Dedifferentiated amniotic fluid mesenchymal stem cell (primary cell): ENCODE measurements around the gene SEC16B.
"Not testable (repeated sequence)": the region's sequence is repeated elsewhere in the genome, so short reads cannot be mapped to it uniquely, and the experiment has no call there.

Source experiments
- DNase-seq: peaks from one replicate; pipeline ENCODE4 v3.0.0-alpha.2; 2016; ENCODE audit errors: extremely low spot score

Gene SEC16B, protein sequence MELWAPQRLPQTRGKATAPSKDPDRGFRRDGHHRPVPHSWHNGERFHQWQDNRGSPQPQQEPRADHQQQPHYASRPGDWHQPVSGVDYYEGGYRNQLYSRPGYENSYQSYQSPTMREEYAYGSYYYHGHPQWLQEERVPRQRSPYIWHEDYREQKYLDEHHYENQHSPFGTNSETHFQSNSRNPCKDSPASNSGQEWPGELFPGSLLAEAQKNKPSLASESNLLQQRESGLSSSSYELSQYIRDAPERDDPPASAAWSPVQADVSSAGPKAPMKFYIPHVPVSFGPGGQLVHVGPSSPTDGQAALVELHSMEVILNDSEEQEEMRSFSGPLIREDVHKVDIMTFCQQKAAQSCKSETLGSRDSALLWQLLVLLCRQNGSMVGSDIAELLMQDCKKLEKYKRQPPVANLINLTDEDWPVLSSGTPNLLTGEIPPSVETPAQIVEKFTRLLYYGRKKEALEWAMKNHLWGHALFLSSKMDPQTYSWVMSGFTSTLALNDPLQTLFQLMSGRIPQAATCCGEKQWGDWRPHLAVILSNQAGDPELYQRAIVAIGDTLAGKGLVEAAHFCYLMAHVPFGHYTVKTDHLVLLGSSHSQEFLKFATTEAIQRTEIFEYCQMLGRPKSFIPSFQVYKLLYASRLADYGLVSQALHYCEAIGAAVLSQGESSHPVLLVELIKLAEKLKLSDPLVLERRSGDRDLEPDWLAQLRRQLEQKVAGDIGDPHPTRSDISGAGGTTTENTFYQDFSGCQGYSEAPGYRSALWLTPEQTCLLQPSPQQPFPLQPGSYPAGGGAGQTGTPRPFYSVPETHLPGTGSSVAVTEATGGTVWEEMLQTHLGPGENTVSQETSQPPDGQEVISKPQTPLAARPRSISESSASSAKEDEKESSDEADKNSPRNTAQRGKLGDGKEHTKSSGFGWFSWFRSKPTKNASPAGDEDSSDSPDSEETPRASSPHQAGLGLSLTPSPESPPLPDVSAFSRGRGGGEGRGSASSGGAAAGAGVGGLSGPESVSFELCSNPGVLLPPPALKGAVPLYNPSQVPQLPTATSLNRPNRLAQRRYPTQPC

DNA sequence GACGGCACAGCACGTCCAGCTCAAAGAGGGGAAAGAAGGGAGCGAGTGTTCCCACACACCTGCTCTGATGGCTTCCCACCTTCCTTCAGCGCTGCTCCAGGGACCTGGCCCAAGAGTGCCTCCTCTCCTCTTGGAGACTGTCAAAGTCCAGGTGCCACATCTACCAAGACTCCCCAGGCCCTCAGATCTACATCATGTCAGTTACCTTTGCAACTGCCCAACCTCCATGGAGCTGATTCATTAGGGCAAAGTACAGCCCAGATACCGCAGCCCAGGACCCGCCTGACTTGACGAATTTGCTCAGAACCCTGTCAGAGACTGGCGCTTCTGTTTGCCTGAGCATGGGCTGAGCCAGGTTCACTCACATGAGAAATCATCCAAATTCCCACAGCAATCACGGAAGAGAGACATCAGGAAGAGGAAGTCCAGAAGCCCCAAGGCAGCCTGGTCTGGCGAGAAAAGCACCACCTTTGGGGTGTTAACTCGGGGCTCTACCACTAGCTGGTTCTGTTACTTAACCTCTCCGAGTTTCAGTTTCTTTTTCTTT is at the start of gene SEC16B:
Gene SEC16B (minus strand): TSS at position 234 of the 547 bp plus-strand sequence. CDS start 2,077 bp downstream, outside the sequence.
- DNase-seq = no peak

DNA sequence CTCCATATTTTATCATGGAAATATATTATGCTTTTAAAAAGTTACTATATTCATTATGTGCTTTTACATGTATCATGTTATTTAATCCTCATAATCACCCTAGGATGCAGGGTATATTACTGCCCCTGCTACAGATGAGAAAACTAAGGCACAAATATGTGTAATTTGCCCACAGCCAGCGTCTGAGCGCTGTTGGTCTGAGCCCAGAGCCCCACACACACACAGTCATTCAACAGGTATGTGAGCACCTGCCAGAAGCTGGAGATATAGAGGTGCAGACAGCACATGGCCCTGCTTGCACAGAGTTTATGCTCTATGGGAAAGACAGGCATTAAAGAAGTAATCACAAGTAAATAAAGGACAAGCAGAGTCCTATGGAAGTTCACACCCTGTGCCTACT is 49.8 kb upstream of the SEC16B start:
- no peak for DNase-seq

- DNase-seq = no peak
Observed at GRCh38 chr1:178019208-178019607, 49.4 kb upstream of the SEC16B start.

DNA sequence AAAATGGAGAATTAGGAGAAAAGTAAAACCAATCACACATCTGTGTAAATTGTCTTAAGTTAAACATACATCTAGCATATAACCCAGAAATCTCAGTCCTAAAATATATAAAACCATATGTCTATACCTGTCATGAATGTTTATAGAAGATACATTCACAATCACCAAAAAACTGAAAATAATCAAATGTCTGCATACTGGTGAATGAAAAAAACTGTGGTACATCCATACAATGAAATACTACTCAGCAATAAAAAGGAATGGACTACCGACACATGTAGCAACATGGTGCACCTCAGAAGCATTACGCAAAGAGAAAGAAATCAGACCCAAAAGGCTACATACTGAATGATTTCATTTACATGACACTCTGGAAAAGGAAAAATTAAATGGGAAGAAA is 47.7 kb upstream of the SEC16B start:
- DNase-seq = no peak

GRCh38 chr1:178011864-178012503 is 42.1 kb upstream of the SEC16B start:
- no peak for DNase-seq

GRCh38 chr1:178011465-178011828 is 41.6 kb upstream of the SEC16B start:
- DNase-seq = no peak

DNA sequence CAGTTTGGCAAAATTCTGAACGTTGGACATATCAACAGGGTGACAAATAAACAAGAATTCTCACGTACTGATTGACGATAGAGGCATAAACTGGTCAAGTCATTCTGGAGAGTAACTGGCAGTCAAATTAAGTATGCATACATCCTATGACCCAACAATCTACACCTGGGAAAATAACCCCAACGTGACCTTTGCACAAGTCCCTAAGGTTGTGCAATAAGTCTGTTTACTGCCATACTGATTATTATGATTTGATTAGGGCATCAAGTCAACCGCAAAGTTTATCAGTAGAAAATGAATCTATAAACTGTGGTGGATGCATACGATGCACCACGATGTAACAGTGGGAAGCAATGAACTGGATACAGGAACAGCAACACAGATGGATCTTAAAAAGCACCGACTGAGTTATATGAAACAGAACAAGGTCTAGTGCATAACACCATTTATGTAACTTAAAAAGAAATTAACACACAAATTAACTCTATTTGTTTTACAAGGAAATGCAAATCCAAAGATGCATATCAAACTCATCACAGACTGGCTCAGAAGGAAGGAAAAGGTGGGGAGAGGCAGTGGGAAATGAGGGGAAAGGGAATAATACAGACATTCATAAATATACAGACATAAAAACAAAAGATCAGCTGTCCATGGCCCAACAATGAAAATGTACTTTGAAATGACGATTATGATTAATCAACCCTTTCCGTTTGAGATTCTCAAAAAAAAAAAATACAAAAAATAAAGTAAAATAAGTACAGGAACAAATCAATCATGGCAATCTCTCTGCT is 41.0 kb upstream of the SEC16B start:
- no peak for DNase-seq

DNA sequence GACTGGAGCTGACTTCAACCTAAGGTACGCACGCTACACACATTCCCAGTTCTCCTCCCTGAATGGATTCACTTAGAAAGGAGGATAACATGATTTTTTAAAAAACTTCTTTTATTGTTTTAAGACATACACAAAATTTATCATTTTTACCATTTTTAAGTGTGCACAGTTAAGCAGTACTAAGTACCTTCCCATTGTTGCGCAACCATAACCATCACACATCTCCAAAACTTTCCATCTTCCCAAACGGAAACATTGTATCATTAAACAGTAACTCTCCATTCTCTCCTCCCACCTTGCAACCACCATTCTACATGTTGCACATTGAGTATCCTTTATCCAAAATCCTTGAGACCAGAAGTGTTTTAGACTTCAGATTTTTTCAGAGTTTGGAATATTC is 36.2 kb upstream of the SEC16B start:
- no peak for DNase-seq

GRCh38 chr1:178005450-178005849 is 35.6 kb upstream of the SEC16B start:
- DNase-seq = no peak

DNA sequence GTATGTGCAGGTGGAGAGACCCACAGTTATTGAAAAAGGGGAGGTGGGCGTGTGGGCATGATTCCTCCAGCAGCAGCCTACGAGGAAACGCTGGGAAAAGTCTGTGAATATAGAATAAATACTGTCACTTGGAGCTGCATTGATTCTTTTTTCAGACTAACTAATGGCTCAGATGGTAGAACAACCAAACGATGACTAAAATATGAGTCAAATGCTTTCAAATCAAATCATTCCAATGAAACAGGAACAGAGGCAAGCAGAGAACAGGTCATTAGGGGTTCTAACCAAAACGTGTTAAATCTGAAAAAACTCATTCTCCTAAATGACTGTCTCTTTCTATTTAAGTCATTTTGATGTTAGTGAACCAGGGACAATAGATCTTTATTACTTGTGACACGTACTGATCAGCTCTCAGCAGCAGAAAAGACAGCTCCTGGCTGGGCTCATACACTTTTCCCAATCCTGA is 35.1 kb upstream of the SEC16B start:
- DNase-seq = no peak

- no peak for DNase-seq
Observed at GRCh38 chr1:177998696-177999631, 29.1 kb upstream of the SEC16B start.

DNA sequence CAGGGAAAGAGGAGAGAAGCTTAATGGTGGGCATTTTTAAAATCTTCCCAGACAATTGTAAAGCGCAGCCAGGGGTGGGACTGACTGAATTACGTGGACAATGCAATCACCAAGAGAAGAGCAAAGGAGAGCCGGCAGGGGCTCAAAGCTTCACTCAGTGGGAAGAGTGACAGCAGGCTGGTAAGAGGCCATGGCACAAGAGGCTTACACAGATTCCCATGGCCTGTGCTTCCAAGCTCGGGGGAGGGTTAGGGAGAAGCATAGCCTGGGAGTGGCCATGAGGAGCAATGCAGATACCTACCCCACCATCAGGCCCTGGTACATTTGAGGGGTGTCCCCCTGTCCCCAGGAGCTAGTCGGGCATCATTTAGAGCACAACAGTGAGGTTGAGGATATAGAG is 27.1 kb upstream of the SEC16B start:
- DNase-seq = no peak

GRCh38 chr1:177995369-177995768 is 25.5 kb upstream of the SEC16B start:
- DNase-seq = no peak

DNA sequence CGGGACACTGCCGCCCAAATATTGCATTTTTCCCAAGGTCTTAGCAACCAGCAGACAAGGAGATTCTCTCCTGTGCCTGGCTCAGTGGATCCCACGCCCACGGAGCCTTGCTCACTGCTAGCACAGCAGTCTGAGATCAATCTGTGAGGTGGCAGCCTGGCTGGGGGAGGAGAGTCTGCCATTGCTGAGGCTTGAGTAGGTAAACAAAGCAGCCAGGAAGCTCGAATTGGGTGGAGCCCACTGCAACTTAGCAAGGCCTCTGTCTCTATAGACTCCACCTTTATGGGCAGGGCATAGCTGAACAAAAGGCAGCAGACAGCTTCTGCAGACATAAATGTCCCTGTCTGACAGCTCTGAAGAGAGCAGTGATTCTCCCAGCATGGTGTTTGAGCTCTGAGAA is 16.4 kb upstream of the SEC16B start:
- not testable (repeated sequence) for DNase-seq

DNA sequence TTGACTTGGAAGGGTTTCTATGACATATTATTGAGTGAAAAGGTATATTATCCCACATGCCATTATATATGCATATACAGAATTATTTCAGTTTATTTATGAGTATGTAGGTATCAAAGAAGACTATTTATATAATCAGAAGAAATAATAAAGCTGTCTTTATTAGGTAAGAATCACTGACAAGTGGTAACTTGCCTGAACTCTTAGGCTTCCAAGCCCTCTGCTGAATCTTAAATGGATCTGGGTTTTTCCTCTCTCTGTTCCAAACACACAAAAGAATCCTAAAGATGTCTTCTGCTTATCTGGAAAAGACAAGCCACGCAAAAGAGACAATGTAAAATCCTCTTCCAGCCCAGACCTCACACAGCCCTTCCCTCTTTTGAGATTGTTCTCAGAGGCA is 14.9 kb upstream of the SEC16B start:
- no peak for DNase-seq

- peak; percentile 93 for DNase-seq
Observed at GRCh38 chr1:177984136-177984525, 14.3 kb upstream of the SEC16B start.

DNA sequence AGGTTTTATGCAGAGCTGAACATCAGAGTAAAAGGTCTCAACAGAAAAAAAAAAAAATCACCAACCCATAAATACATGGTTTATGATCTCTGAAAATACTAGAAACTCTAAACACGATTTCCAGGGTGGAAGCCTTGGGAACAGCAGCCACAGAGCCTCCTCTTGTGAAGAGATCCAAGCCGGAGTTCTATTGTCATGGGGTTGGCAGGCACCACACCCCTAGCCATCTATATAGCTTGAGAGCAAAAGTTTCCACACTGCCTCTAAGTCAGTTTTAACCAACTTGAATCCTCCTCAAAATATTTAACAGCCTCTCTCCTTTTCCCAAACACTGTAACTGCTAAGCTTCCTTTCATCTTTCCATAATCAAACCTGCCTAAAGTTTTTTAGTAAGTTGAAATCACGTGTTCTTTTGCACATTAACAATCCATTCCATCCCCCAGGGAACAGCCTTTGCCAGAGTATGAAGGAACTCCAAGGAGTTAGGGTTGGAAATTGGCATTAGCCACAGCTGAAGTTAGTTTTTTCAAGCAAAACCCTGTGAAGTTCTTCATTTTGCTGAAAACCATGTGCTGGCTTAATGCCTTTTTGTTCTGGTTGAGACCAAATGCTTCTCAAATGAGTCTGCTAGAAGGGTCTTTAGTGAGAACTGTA is 13.8 kb upstream of the SEC16B start:
- DNase-seq = peak; percentile 24

GRCh38 chr1:177983077-177983476 is 13.2 kb upstream of the SEC16B start:
- no peak for DNase-seq

GRCh38 chr1:177981200-177981599 is 11.3 kb upstream of the SEC16B start:
- DNase-seq = no peak
